Jurkat, Clone E6-1 (cell line): ENCODE data around the gene WDR53. TPM values are rescaled to one million over a fixed set of nuclear protein-coding genes. Genes with fewer than 3 reads are reported as not detected.
"Not testable (repeated sequence)": the region's sequence is repeated elsewhere in the genome, so short reads cannot be mapped to it uniquely, and the experiment has no call there.

Source experiments
- DNase-seq: peaks from one replicate; pipeline ENCODE4 v3.0.0-alpha.2; 2011; ENCODE audit warnings: low read depth, low spot score
- H3K4me3 ChIP-seq: 2 replicates; pipeline ENCODE4 v1.5.1; 2011; ENCODE audit warnings: mild to moderate bottlenecking, low read length, control low read depth, moderate library complexity
- polyA plus RNA-seq: library from polyadenylated mRNA; unstranded; fragments of >200 nt; gene quantifications from one replicate; pipeline ENCODE4 v1.2.1, GENCODE V29; 2012; ENCODE audit warnings: missing spikeins; ENCODE audit not compliant: insufficient read length, insufficient read depth

The WDR53 gene
- 30.2 TPM for polyA plus RNA-seq

GRCh38 chr3:196568246-196569002 lies at the start of gene WDR53, which contains the start of gene FBXO45:
WDR53 (minus strand) TSS chr3:196568554; CDS start chr3:196561475, 7,079 bp downstream.
FBXO45 (plus strand) TSS chr3:196568660; CDS start chr3:196568985, 325 bp downstream.
- peak within 1 kb of the TSS; percentile 84 for H3K4me3 ChIP-seq
- peak; percentile 94 for DNase-seq

DNA sequence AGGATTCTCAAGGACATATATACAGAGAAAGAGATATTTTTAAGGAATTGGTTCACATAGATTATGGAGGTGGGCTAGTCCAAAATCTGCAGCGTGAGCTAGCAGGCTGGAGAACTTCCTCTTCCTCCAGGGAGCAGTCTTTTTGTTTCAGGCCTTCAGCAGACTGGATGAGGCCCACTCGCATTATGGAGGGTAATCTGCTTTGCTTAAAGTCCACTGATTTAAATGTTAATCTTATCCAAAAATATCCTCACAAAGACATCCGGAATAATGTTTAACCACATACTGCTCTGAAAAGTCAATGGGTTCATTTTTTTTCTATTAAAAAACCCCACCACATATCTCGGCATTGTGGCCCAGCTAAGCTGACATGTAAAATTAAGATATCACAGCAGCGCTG lies 48.9 kb upstream of the WDR53 start:
- no peak for DNase-seq
- H3K4me3 ChIP-seq = no peak overlapping the region

GRCh38 chr3:196615234-196615633 lies 46.9 kb upstream of the WDR53 start:
- DNase-seq = not testable (repeated sequence)

GRCh38 chr3:196611761-196612483 lies 43.6 kb upstream of the WDR53 start:
- peak overlapping the region; percentile 44 for H3K4me3 ChIP-seq
- DNase-seq = peak; percentile 81

More at GRCh38 chr3:196615234-196615633, 46.9 kb upstream of the WDR53 start:
- H3K4me3 ChIP-seq = not testable (repeated sequence)

GRCh38 chr3:196609805-196610515 lies 41.6 kb upstream of the WDR53 start:
- no peak for DNase-seq
- H3K4me3 ChIP-seq = peak overlapping the region; percentile 27

GRCh38 chr3:196609343-196609775 lies 41.0 kb upstream of the WDR53 start:
- DNase-seq = peak; percentile 97
- H3K4me3 ChIP-seq = peak overlapping the region; percentile 27

DNA sequence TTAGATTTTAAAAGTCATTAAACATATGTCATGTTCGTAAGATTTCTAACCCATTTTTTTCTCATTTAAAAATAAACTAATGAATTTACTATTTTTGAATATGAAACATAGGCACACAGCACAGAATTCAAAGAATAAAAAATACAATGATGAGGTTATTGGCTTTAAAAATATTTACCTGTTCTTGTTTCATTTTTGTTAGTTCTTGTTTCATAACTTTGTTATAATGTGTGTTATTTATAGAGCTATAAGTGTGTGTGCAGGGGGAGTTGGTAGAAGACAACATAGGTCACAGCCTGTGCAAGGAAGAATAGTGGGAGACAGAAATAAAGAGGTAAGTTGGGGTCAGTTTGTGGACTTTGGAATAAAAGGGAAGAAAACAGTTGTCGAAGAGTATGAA lies 40.3 kb upstream of the WDR53 start:
- DNase-seq = no peak
- H3K4me3 ChIP-seq = no peak overlapping the region

- peak overlapping the region; percentile 4 for H3K4me3 ChIP-seq
- peak; percentile 83 for DNase-seq
Measured at GRCh38 chr3:196604548-196604947, 36.2 kb upstream of the WDR53 start.

GRCh38 chr3:196603683-196604082 lies 35.3 kb upstream of the WDR53 start:
- no peak overlapping the region for H3K4me3 ChIP-seq
- no peak for DNase-seq

GRCh38 chr3:196602673-196603072 lies 34.3 kb upstream of the WDR53 start:
- H3K4me3 ChIP-seq = no peak overlapping the region
- no peak for DNase-seq

DNA sequence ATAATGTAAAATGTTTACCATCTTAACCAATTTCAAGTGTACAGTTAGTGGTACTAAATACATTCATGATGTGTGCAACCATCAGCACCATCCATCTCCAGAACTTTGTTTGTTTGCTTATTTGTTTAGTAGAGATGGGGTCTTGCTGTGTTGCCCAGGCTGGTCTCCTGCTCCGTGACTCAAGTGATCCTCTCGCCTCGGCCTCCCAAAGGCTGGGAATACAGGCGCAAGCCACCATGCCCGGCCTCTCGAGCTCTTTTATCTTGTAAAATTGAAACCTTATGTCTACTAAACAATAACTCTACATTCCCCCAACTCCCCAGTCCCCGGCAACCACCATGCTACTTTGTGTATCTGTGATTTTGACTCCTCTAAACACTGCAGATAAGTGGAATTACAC lies 32.0 kb upstream of the WDR53 start:
- no peak for DNase-seq

DNA sequence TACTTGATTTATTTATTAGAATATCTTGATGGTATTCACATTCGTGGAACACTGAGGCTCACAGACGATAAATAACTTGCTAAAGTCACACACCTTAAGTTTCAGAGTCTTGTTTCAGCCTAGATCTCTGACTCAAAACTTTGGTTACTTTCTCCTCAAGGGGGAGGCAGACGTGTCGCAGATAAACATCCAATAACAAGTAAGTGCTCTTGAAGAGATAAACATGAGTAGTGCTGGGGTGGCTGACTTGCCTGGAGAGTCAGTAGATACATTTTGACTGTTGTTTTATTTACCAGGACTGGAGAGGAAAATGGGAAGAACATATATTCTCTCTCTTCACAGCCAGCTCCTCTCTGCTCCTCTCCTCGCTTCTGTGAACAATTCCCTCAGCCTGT lies 31.4 kb upstream of the WDR53 start:
- DNase-seq = no peak
- no peak overlapping the region for H3K4me3 ChIP-seq

More for the DNA sequence above, 32.0 kb upstream of the WDR53 start:
- no peak overlapping the region for H3K4me3 ChIP-seq

DNA sequence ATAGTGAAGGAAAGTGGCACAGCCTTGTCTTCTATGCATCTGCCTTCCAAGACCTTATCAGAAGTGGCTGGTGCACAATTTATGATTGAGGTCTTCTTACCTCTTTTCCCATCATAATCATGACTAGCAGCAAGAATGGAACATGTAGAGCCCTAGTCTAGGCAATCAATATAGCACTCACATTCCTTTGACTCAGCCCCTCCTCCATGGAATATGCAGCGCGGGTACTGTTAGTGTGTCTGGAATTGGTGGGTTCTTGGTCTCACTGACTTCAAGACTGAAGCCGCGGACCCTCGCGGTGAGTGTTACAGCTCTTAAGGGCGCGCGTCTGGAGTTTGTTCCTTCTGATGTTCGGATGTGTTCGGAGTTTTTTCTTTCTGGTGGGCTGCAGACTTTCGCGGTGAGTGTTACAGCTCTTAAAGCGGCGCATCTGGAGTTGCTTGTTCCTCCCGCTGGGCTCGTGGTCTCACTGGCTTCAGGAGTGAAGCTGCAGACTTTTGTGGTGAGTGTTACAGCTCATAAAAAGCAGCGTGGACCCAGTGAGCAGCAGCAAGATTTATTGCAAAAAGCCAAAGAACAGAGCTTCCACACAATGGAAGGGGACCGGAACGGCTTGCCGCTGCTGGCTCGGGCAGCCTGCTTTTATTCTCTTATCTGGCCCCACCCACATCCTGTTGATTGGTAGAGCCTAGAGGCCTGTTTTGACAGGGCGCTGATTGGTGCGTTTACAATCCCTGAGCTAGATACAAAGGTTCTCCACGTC lies 29.8 kb upstream of the WDR53 start:
- peak; percentile 51 for DNase-seq
- H3K4me3 ChIP-seq = peak overlapping the region; percentile 48

DNA sequence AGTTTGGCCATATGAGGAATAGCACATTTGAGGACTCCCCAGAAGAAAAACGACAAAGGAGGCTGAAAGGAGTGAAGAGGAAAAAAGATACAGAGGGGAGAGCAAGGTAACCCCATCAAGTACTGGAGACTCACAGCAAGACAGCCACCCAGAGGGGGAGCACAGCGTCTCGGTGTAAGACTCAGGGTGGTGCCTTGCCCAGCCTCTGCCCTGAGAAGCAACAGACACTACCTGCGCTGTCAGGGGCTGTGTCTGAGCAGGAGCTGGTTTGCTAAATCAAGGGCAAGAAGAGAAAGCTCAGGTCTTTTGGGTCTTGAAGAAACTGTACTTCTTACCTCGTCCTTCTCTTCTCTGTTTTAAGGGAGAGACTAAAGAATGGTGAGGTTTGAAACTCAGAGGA lies 28.0 kb upstream of the WDR53 start:
- DNase-seq = no peak
- H3K4me3 ChIP-seq = no peak overlapping the region

DNA sequence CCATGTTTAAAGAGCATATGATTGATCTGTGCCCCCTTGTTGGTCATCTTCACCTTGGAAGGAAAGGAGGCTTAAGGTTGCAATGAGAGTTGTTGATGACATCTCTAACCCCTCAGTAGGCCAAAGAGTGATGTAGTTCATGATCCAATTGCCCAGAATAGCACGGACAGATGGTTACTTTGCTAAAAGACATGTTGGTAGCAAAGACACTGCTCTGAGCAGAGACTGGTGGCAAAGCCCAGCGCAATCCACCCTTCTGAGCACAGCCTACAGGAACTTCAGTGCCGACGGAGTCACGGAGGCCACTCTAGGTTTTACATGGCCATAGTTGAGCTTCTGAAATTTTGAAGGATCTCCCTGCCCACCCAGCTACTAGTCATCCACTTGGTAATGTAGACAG lies 21.9 kb upstream of the WDR53 start:
- no peak overlapping the region for H3K4me3 ChIP-seq
- DNase-seq = no peak

DNA sequence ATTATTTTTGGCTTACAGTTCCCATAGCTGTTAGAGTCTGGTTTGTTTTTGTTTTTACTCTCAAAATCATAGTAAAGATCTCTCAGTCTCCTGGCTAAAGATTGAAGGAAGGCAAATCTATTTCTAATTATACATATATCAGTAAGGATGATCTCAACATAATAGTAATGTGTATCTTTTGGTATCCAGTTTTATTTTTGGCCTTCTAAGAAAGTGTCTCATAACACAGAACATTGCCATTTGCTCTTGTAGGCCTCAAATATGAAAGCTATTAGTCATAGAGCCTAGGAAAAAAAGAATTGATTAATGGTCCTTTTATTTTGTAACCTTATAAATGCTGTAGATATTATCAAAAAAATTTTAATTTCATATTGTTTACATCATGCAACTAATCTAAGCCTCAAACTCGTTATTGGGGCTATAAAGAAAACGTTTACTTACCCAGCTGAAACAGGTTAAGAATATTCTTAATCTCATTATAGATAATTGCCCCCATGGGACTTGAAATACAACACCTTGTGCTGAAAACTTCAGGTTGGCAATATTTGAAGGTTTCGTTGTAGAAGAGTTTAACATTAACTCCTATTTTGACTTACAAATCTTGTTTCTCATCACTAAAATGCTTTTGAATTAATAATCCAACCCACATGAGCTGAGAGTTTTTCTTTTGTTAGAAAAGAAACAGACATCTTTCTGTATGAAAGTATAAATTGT lies 16.8 kb upstream of the WDR53 start:
- H3K4me3 ChIP-seq = no peak overlapping the region
- no peak for DNase-seq

DNA sequence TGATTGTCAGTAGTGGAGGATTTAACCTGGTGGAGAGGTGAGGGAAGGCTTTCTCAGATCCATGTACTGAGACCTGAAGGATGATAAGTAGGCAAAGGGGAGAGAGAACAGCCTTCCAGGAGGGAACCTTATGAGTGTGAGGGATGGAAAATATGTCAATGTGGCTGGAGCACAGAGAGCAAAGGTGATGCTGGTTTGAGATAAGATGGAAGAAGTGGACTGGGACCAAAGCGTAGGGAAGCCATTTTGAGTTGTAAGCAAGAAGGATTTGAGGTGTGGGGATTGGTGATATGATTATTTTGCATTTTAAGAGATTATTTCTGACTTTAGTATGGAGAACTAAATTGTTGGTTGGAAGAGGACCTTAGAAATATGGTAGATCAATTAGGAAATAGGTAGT lies 4.0 kb upstream of the WDR53 start:
- DNase-seq = no peak
- no peak overlapping the region for H3K4me3 ChIP-seq

- not testable (repeated sequence) for DNase-seq, H3K4me3 ChIP-seq
Measured at GRCh38 chr3:196570332-196570731, 2.0 kb upstream of the WDR53 start.
